H9 (cell line): Measurements from ENCODE around the gene ABCG1. TPM values are rescaled to one million over a fixed set of nuclear protein-coding genes. Genes with fewer than 3 reads are reported as not detected.

Experiments
- DNase-seq: peaks from one replicate; pipeline ENCODE4 v3.0.0-alpha.2; 2017
- H2AFZ ChIP-seq: one replicate; pipeline ENCODE4 v1.6.1; 2013; ENCODE audit warnings: mild to moderate bottlenecking, low read length, control low read depth, moderate library complexity
- H2AK5ac ChIP-seq: 2 replicates; pipeline ENCODE4 v1.6.1; 2013; ENCODE audit warnings: low read length, control low read depth, mixed read lengths; ENCODE audit not compliant: insufficient read length
- H2BK120ac ChIP-seq: one replicate; pipeline ENCODE4 v1.6.1; 2013; ENCODE audit warnings: low read depth, mild to moderate bottlenecking, low read length, control low read depth, inconsistent platforms; ENCODE audit not compliant: poor library complexity, severe bottlenecking
- H2BK12ac ChIP-seq: 2 replicates; pipeline ENCODE4 v1.6.1; 2013; ENCODE audit warnings: low read length, control low read depth, mixed read lengths, low read depth; ENCODE audit not compliant: insufficient read length
- H2BK15ac ChIP-seq: 2 replicates; pipeline ENCODE4 v1.6.1; 2013; ENCODE audit warnings: low read depth, low read length, control low read depth
- H2BK20ac ChIP-seq: one replicate; pipeline ENCODE4 v1.6.1; 2013; ENCODE audit warnings: low read depth, mild to moderate bottlenecking, low read length, control low read depth, inconsistent platforms; ENCODE audit not compliant: poor library complexity, severe bottlenecking
- H2BK5ac ChIP-seq: 2 replicates; pipeline ENCODE4 v1.6.1; 2013; ENCODE audit warnings: low read length, control low read depth, mixed read lengths; ENCODE audit not compliant: insufficient read length
- H3K14ac ChIP-seq: 2 replicates; pipeline ENCODE4 v1.6.1; 2013; ENCODE audit warnings: low read length, control low read depth; ENCODE audit not compliant: insufficient read depth
- H3K18ac ChIP-seq: 2 replicates; pipeline ENCODE4 v1.6.1; 2013; ENCODE audit warnings: low read depth, mild to moderate bottlenecking, mixed read lengths, low read length, control low read depth; ENCODE audit not compliant: insufficient read length
- H3K23ac ChIP-seq: 2 replicates; pipeline ENCODE4 v1.6.1; 2013; ENCODE audit warnings: low read length, control low read depth, mixed read lengths, low read depth; ENCODE audit not compliant: insufficient read length
- H3K23me2 ChIP-seq: 2 replicates; pipeline ENCODE4 v1.6.1; 2013; ENCODE audit warnings: low read depth, mild to moderate bottlenecking, mixed read lengths, low read length, control low read depth; ENCODE audit not compliant: insufficient read length, poor library complexity, severe bottlenecking
- H3K27ac ChIP-seq: 2 replicates; pipeline ENCODE4 v1.5.1; 2013; ENCODE audit warnings: low read length, control low read depth, mixed read lengths, low read depth; ENCODE audit not compliant: insufficient read length
- H3K27me3 ChIP-seq: 2 replicates; pipeline ENCODE4 v1.6.1; 2013; ENCODE audit warnings: low read length, control low read depth, inconsistent platforms; ENCODE audit not compliant: insufficient read depth
- H3K4ac ChIP-seq: 2 replicates; pipeline ENCODE4 v1.6.1; 2013; ENCODE audit warnings: low read depth, mild to moderate bottlenecking, control low read depth, inconsistent platforms, low read length, moderate library complexity
- H3K4me1 ChIP-seq: 2 replicates; pipeline ENCODE4 v1.6.1; 2013; ENCODE audit warnings: low read length, control low read depth, inconsistent platforms; ENCODE audit not compliant: insufficient read depth
- H3K4me2 ChIP-seq: 2 replicates; pipeline ENCODE4 v1.6.1; 2013; ENCODE audit warnings: low read length, control low read depth, mixed read lengths; ENCODE audit not compliant: insufficient read length, insufficient read depth
- H3K56ac ChIP-seq: 2 replicates; pipeline ENCODE4 v1.6.1; 2013; ENCODE audit warnings: low read depth, mild to moderate bottlenecking, mixed read lengths, low read length, control low read depth; ENCODE audit not compliant: insufficient read length
- H3K79me1 ChIP-seq: 2 replicates; pipeline ENCODE4 v1.6.1; 2013; ENCODE audit warnings: low read depth, mild to moderate bottlenecking, moderate library complexity, low read length, control low read depth, inconsistent platforms; ENCODE audit not compliant: insufficient read depth, poor library complexity, severe bottlenecking
- H3K79me2 ChIP-seq: 2 replicates; pipeline ENCODE4 v1.6.1; 2013; ENCODE audit warnings: low read length, control low read depth, inconsistent platforms; ENCODE audit not compliant: insufficient read depth
- H3K9ac ChIP-seq: 2 replicates; pipeline ENCODE4 v1.6.1; 2013; ENCODE audit warnings: low read length, control low read depth, mixed read lengths; ENCODE audit not compliant: insufficient read length; ENCODE audit errors: extremely low read depth
- H3K9me3 ChIP-seq: one replicate; pipeline ENCODE4 v1.6.1; 2013; ENCODE audit warnings: low read depth, low read length, inconsistent platforms; ENCODE audit not compliant: control insufficient read depth
- H3T11ph ChIP-seq: one replicate; pipeline ENCODE4 v1.6.1; 2013; ENCODE audit warnings: mild to moderate bottlenecking, low read length, control low read depth, inconsistent platforms
- H4K20me1 ChIP-seq: one replicate; pipeline ENCODE4 v1.6.1; 2013; ENCODE audit not compliant: control insufficient read depth, insufficient read length, insufficient read depth
- H4K5ac ChIP-seq: 2 replicates; pipeline ENCODE4 v1.6.1; 2013; ENCODE audit warnings: low read depth, mild to moderate bottlenecking, mixed read lengths, low read length, control low read depth; ENCODE audit not compliant: insufficient read length
- H4K8ac ChIP-seq: replicated peaks from 2 replicates; pipeline ENCODE4 v1.6.1; 2013; ENCODE audit warnings: low read length, control low read depth, mixed read lengths, low read depth; ENCODE audit not compliant: insufficient read length
- H4K91ac ChIP-seq: 2 replicates; pipeline ENCODE4 v1.6.1; 2013; ENCODE audit warnings: low read depth, mild to moderate bottlenecking, moderate library complexity, mixed read lengths, low read length, control low read depth; ENCODE audit not compliant: insufficient read length
- H3K27ac Mint-ChIP-seq, 3 experiments: 2 replicates in 2 of 3; 3 replicates in 1 of 3; pipeline ENCODE4 v1.8.0; 2020 to 2021; ENCODE audit warnings: mixed read lengths in 3 of 3, mild to moderate bottlenecking in 1 of 3, moderate library complexity in 1 of 3
- H3K27me3 Mint-ChIP-seq: 2 replicates; pipeline ENCODE4 v1.8.0; 2021; ENCODE audit warnings: low read depth, mild to moderate bottlenecking, moderate library complexity, mixed read lengths
- H3K36me3 Mint-ChIP-seq, 3 experiments: 2 replicates in 2 of 3; 3 replicates in 1 of 3; pipeline ENCODE4 v1.8.0; 2020 to 2021; ENCODE audit warnings: low read depth in 3 of 3, mixed read lengths in 3 of 3; ENCODE audit not compliant: insufficient read depth in 1 of 3
- H3K4me1 Mint-ChIP-seq, 2 experiments: 2 replicates each; pipeline ENCODE4 v1.8.0; 2020; ENCODE audit warnings: mixed read lengths in 2 of 2
- H3K4me3 Mint-ChIP-seq, 2 experiments: 2 replicates in 1 of 2; 3 replicates in 1 of 2; pipeline ENCODE4 v1.8.0; 2020 to 2021; ENCODE audit warnings: mild to moderate bottlenecking in 2 of 2, mixed read lengths in 2 of 2, moderate library complexity in 1 of 2
- H3K9me3 Mint-ChIP-seq, 2 experiments: 2 replicates in 1 of 2; 3 replicates in 1 of 2; pipeline ENCODE4 v1.8.0; 2020; ENCODE audit warnings: mild to moderate bottlenecking in 2 of 2, mixed read lengths in 2 of 2, moderate library complexity in 1 of 2
- WGBS: extraction: QIAGEN DNeasy Blood & Tissue Kit; methylation state at CpG from one replicate; pipeline ENCODE4 v1.1.7; 2013; ENCODE audit warnings: missing lambda C conversion rate, low lambda C conversion rate, mixed read lengths; ENCODE audit not compliant: insufficient read length; ENCODE audit errors: extremely low coverage; 5-methylcytosine and 5-hydroxymethylcytosine counted together
- total RNA-seq: library from RNA; stranded (reverse); gene quantifications from 2 replicates; pipeline ENCODE4 v1.2.1, GENCODE V29; 2021
- TF ChIP-seq, protein P1 (sequence below): fragments of 200-600 bp; sonication (generic); conservative IDR thresholded peaks from 3 replicates; pipeline ENCODE4 v1.8.0; 2021; ENCODE audit warnings: antibody characterized with exemption, mild to moderate bottlenecking

ABCG1 gene
- total RNA-seq, 1 experiment from 2014 or later = 0.83 TPM

DNA sequence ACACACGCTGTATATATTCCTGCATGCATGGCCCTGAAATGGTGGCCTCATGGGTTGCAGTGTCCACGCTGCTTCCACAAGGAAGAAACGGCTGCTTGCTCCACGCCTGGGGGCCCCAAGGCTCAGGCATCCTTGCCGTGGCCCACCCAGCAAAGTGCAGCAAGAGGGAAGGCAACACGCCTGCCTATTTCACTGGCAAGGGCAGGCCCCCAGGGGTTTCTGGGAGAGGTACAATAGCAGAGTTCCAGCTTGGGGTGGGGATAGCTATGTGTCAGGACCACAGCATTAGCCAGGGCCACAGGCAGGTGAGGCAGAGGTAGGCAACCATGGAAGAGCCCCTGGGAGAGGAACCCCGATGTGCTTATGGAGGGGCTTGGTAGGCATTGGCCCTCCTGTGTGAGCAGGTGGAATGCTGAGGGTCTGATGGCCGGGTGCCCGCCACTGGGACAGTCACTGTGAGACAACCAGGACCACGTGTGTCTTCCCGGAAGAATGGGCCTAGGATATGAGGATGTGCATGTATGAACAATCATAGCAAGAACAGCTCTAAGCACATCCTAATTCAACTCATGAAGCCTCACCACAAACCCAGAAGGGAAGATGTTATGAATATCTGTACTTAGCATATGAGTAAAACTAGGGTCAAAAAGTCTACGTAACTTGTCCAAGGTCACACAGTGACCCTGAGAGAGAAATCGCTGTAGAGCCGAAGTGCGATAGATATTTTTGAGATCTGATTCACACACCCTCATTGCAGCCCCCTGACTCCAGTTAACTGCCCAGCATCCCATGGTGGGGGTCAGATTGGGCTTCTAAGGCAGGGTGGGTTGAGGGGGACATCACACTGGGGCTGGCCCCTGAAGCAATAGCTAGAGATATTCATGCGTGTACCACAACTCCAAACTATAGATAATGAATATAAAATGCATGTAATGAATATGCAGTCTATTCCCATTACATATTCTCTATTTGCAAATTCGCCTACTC, 120.1 kb downstream of the ABCG1 start:
- DNase-seq = no peak

More for the DNA sequence above, 120.1 kb downstream of the ABCG1 start:
- Histone ChIP-seq H3T11ph (no peak overlapping the region), H3K4me1 (peaks cover 1% of the 10 kb centered on the region; the same call in 1 of the 2 replicates), H3K23ac (no peak overlapping the region), H2BK12ac (no peak overlapping the region), H3K27me3 (no peaks in the 10 kb centered on the region), H3K23me2 (no peaks in the 10 kb centered on the region), H2BK20ac (no peak overlapping the region), H4K91ac (no peak overlapping the region), H3K9me3 (no peaks in the 10 kb centered on the region), H3K56ac (no peak overlapping the region), H2BK15ac (no peak overlapping the region), H3K14ac (no peak overlapping the region), H2BK5ac (no peak overlapping the region), H3K18ac (no peak overlapping the region), H4K8ac (no peak overlapping the region), H4K5ac (no peak overlapping the region), H3K4me2 (no peak overlapping the region), H3K9ac (no peak overlapping the region), H3K27ac (no peak overlapping the region), H2AK5ac (no peak overlapping the region), H2AFZ (no peak overlapping the region), H3K79me1 (no peaks in the 10 kb centered on the region), H2BK120ac (no peak overlapping the region), H4K20me1 (no peaks in the 10 kb centered on the region), H3K79me2 (no peaks in the 10 kb centered on the region), H3K4ac (no peak overlapping the region)
- TF ChIP-seq, protein P1, sequence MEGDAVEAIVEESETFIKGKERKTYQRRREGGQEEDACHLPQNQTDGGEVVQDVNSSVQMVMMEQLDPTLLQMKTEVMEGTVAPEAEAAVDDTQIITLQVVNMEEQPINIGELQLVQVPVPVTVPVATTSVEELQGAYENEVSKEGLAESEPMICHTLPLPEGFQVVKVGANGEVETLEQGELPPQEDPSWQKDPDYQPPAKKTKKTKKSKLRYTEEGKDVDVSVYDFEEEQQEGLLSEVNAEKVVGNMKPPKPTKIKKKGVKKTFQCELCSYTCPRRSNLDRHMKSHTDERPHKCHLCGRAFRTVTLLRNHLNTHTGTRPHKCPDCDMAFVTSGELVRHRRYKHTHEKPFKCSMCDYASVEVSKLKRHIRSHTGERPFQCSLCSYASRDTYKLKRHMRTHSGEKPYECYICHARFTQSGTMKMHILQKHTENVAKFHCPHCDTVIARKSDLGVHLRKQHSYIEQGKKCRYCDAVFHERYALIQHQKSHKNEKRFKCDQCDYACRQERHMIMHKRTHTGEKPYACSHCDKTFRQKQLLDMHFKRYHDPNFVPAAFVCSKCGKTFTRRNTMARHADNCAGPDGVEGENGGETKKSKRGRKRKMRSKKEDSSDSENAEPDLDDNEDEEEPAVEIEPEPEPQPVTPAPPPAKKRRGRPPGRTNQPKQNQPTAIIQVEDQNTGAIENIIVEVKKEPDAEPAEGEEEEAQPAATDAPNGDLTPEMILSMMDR = no peak
- H3K27ac Mint-ChIP-seq = no peak overlapping the region
- WGBS = no CpG with 5 or more reads among the region's 17 CpGs
- H3K4me3 Mint-ChIP-seq = no peak overlapping the region
- H3K4me1 Mint-ChIP-seq = peaks cover 28 to 32% of the 10 kb centered on the region in 2 experiments
- H3K36me3 Mint-ChIP-seq = no peaks in the 10 kb centered on the region; a peak in 1 of 7 replicates
- H3K9me3 Mint-ChIP-seq = peaks cover 2 to 4% of the 10 kb centered on the region in 2 experiments; a peak in 2 of 5 replicates
- no peaks in the 10 kb centered on the region for H3K27me3 Mint-ChIP-seq
